ENCODE results near the gene PRDX2. TPM values are rescaled to one million over a fixed set of nuclear protein-coding genes. Genes with fewer than 3 reads are reported as not detected.
A peak's percentile ranks its signal among the peaks of the same experiment; 100 is the strongest.

PRDX2 gene
- polyA plus RNA-seq, 3 donors: 40.0 to 71.5 (median 46.7) TPM

DNA sequence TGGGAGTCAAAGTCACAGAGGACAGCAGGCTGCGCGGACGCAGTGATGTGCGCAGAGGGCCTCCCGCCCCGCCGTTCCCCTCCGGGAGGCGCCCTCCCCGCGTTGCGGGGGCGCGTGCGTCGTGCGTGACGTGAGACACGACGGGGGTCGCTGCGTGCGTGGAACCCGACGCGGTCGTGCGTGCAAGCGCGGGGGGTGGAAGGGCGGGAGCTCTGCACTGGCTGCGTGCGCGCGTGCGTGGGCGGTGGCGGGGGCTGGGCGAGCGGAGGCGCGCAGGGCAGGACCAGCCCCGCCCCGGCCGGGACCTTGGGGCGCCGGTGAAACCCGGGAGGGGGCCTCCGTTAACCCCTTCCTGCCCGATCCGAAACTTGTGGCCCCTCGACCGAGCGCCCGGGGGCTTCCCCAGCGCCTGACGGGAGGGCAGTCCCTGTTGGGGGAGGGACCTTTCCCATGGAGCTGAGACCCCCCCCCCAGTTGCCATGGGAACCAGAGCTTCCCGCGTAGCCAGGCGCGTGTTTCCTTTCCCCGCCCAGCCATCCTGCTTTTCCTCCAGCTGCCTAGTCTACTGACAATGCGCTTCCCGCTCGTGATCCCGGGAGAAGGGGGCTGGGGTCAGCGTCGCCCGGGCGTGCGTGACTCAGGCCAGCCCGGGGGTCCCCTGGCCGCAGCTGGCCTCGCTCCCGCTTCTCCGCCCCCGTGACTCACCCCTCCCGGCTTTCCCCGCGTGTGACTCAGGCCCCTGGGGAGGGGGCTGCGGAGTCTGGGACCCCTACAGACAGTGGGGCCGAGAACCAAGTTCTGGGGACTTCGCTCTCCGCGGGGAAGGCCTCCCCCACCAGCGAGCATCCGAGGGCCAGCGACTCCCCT lies 18.9 kb downstream of the PRDX2 start:
- WGBS (ENCODE audit: insufficient coverage): under 1% methylated on average over 79 of the region's 88 CpGs
- TF ChIP-seq, protein P1, sequence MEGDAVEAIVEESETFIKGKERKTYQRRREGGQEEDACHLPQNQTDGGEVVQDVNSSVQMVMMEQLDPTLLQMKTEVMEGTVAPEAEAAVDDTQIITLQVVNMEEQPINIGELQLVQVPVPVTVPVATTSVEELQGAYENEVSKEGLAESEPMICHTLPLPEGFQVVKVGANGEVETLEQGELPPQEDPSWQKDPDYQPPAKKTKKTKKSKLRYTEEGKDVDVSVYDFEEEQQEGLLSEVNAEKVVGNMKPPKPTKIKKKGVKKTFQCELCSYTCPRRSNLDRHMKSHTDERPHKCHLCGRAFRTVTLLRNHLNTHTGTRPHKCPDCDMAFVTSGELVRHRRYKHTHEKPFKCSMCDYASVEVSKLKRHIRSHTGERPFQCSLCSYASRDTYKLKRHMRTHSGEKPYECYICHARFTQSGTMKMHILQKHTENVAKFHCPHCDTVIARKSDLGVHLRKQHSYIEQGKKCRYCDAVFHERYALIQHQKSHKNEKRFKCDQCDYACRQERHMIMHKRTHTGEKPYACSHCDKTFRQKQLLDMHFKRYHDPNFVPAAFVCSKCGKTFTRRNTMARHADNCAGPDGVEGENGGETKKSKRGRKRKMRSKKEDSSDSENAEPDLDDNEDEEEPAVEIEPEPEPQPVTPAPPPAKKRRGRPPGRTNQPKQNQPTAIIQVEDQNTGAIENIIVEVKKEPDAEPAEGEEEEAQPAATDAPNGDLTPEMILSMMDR (IDR thresholded peaks at IDR 0.05): no peak
- peak overlapping the region in 2 of 7 donors; percentile 96 to 99 for H3K27ac Mint-ChIP-seq
- Histone ChIP-seq H3K4me1 (ENCODE audit: control insufficient read depth in 1 of 2, insufficient read depth in 2 of 2, low read length in 2 of 2) (peaks cover 80 to 89% of the 10 kb centered on the region in 2 donors), H3K9me3 (replicated peaks in 1 of 2; ENCODE audit: control insufficient read depth in 1 of 2, insufficient read depth in 1 of 2, low read length in 2 of 2) (no peaks in the 10 kb centered on the region), H3K4me3 (replicated peaks in 1 of 3; ENCODE audit: low read depth in 2 of 3, low read length in 3 of 3) (peak overlapping the region; percentile 31 to 100 (median 59)), H3K79me2 (ENCODE audit: insufficient read depth, low read length) (peaks cover 32% of the 10 kb centered on the region), H3K27ac (ENCODE audit: low read depth in 1 of 2, low read length in 2 of 2) (peak overlapping the region; percentile 95 to 100), H3K27me3 (ENCODE audit: control insufficient read depth in 2 of 2, insufficient read depth in 2 of 2, low read length in 2 of 2) (no peaks in the 10 kb centered on the region), H3K36me3 (replicated peaks in 1 of 2; ENCODE audit: control insufficient read depth in 1 of 2, insufficient read depth in 2 of 2, low read length in 2 of 2) (no peaks in the 10 kb centered on the region), H2AFZ (ENCODE audit: insufficient read depth, low read depth, low read length, poor library complexity, severe bottlenecking) (no peak overlapping the region), H3K9ac (ENCODE audit: insufficient read depth, low read length, poor library complexity, severe bottlenecking) (peak overlapping the region; percentile 94), H3K4me2 (replicated peaks; ENCODE audit: extremely low read depth, low read length, poor library complexity, severe bottlenecking) (peak overlapping the region; percentile 76), H4K20me1 (ENCODE audit: insufficient read depth, low read length) (no peaks in the 10 kb centered on the region)
- no peaks in the 10 kb centered on the region for H3K36me3 Mint-ChIP-seq
- peaks cover 0 to 7% (median 3%) of the 10 kb centered on the region in 3 donors for H3K27me3 Mint-ChIP-seq (ENCODE audit: low read depth in 3 of 3)
- peak overlapping the region; percentile 88 to 91 for H3K4me3 Mint-ChIP-seq
- peaks cover 42% of the 10 kb centered on the region for H3K4me1 Mint-ChIP-seq
- intact Hi-C loops (cut with micrococcal nuclease): loop anchor here (1.0 to 10.0 kb wide), 2 partner anchors 9 to 1062 kb away; partner anchors contain the start of gene JUNB (in 1 of the 2)
- no peaks in the 10 kb centered on the region for H3K9me3 Mint-ChIP-seq
- peak; percentile 85 to 97 (median 90) for DNase-seq

DNA sequence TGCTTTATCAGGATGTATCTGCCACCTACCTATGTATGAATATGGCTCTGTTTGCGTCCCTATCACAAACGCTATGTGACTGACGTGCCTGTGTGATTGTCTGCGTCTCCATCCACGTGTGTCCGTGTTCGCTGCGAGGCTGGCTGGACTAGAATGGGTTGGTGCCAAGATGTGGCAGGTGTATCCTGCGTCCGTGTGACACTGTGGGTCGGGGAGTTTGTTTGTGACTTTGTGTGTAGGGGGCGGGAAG lies 19.5 kb downstream of the PRDX2 start:
- Histone ChIP-seq H3K9ac (ENCODE audit: insufficient read depth, low read length, poor library complexity, severe bottlenecking) (peak overlapping the region; percentile 94), H3K4me1 (ENCODE audit: control insufficient read depth in 1 of 2, insufficient read depth in 2 of 2, low read length in 2 of 2) (peaks cover 79 to 89% of the 10 kb centered on the region in 2 donors), H3K4me2 (replicated peaks; ENCODE audit: extremely low read depth, low read length, poor library complexity, severe bottlenecking) (peak overlapping the region; percentile 76), H3K4me3 (replicated peaks in 1 of 3; ENCODE audit: low read depth in 2 of 3, low read length in 3 of 3) (peak overlapping the region; percentile 31 to 100 (median 36)), H2AFZ (ENCODE audit: insufficient read depth, low read depth, low read length, poor library complexity, severe bottlenecking) (no peak overlapping the region), H4K20me1 (ENCODE audit: insufficient read depth, low read length) (peaks cover 4% of the 10 kb centered on the region), H3K79me2 (ENCODE audit: insufficient read depth, low read length) (peaks cover 32% of the 10 kb centered on the region), H3K9me3 (replicated peaks in 1 of 2; ENCODE audit: control insufficient read depth in 1 of 2, insufficient read depth in 1 of 2, low read length in 2 of 2) (no peaks in the 10 kb centered on the region), H3K27ac (ENCODE audit: low read depth in 1 of 2, low read length in 2 of 2) (peak overlapping the region; percentile 95 to 100), H3K27me3 (ENCODE audit: control insufficient read depth in 2 of 2, insufficient read depth in 2 of 2, low read length in 2 of 2) (no peaks in the 10 kb centered on the region), H3K36me3 (replicated peaks in 1 of 2; ENCODE audit: control insufficient read depth in 1 of 2, insufficient read depth in 2 of 2, low read length in 2 of 2) (no peaks in the 10 kb centered on the region)
- H3K27ac Mint-ChIP-seq: peak overlapping the region in 2 of 7 donors; percentile 96 to 99
- peak overlapping the region; percentile 88 to 91 for H3K4me3 Mint-ChIP-seq
- intact Hi-C loops (cut with micrococcal nuclease): loop anchor here (1.0 to 10.0 kb wide), 2 partner anchors 9 to 1063 kb away; partner anchors contain the start of gene JUNB (in 1 of the 2)
- under 1% methylated on average over 11 of the region's 12 CpGs for WGBS (ENCODE audit: insufficient coverage)
- H3K9me3 Mint-ChIP-seq: no peaks in the 10 kb centered on the region
- TF ChIP-seq, protein P1 (IDR thresholded peaks at IDR 0.05): no peak
- no peak for DNase-seq
- no peaks in the 10 kb centered on the region for H3K36me3 Mint-ChIP-seq
- peaks cover 0 to 7% (median 3%) of the 10 kb centered on the region in 3 donors for H3K27me3 Mint-ChIP-seq (ENCODE audit: low read depth in 3 of 3)
- peaks cover 40% of the 10 kb centered on the region for H3K4me1 Mint-ChIP-seq

Measured in CD14-positive monocyte (primary cell).